Natural killer cell (primary cell): ENCODE data around the gene SYNCRIP. TPM values are rescaled to one million over a fixed set of nuclear protein-coding genes. Genes with fewer than 3 reads are reported as not detected.

Source experiments
- ATAC-seq, 3 donors: fragments of 150-1000 bp in 2 of 3; fragments of 200-7000 bp in 1 of 3; cut with Tn5 transposase; 1 replicate in 1 of 3; 2 replicates in 2 of 3; pipeline ENCODE4 v1.10.0; 2021; ENCODE audit warnings: mild to moderate bottlenecking in 2 of 3, moderate library complexity in 2 of 3
- DNase-seq, 2 donors: peaks; one replicate each; pipeline versions ENCODE4 v3.0.0 to v3.0.0-alpha.2; 2013 to 2021; ENCODE audit warnings: mixed read lengths in 1 of 2
- H3K27ac ChIP-seq: one replicate; pipeline ENCODE4 v1.5.1; 2013; ENCODE audit warnings: mild to moderate bottlenecking, low read length
- H3K27me3 ChIP-seq: one replicate; pipeline ENCODE4 v1.6.1; 2013; ENCODE audit warnings: low read length; ENCODE audit not compliant: control insufficient read depth, insufficient read depth
- H3K36me3 ChIP-seq: one replicate; pipeline ENCODE4 v1.6.1; 2013; ENCODE audit warnings: low read length; ENCODE audit not compliant: control insufficient read depth, insufficient read depth
- H3K4me1 ChIP-seq: one replicate; pipeline ENCODE4 v1.6.1; 2013; ENCODE audit warnings: low read length; ENCODE audit not compliant: control insufficient read depth, insufficient read depth
- H3K4me3 ChIP-seq: one replicate; pipeline ENCODE4 v1.5.1; 2013; ENCODE audit warnings: low read length
- H3K9me3 ChIP-seq: one replicate; pipeline ENCODE4 v1.6.1; 2013; ENCODE audit warnings: low read length; ENCODE audit not compliant: control insufficient read depth, insufficient read depth
- H3K27ac Mint-ChIP-seq, 2 donors: one replicate each; pipeline ENCODE4 v1.8.0; 2022; ENCODE audit warnings: mild to moderate bottlenecking in 2 of 2, mixed read lengths in 2 of 2, moderate library complexity in 1 of 2
- H3K27me3 Mint-ChIP-seq, 2 donors: one replicate each; pipeline ENCODE4 v1.8.0; 2022; ENCODE audit warnings: low read depth in 2 of 2, mixed read lengths in 2 of 2
- H3K36me3 Mint-ChIP-seq: one replicate; pipeline ENCODE4 v1.8.0; 2022; ENCODE audit warnings: mixed read lengths
- H3K4me1 Mint-ChIP-seq, 2 donors: one replicate each; pipeline ENCODE4 v1.8.0; 2022; ENCODE audit warnings: mixed read lengths in 2 of 2
- H3K4me3 Mint-ChIP-seq: one replicate; pipeline ENCODE4 v1.8.0; 2022; ENCODE audit warnings: mild to moderate bottlenecking, moderate library complexity, mixed read lengths
- H3K9me3 Mint-ChIP-seq, 2 donors: one replicate each; pipeline ENCODE4 v1.8.0; 2022; ENCODE audit warnings: mixed read lengths in 2 of 2
- CTCF ChIP-seq: fragments of 200-600 bp; IDR thresholded peaks from one replicate; pipeline ENCODE4 v1.8.0; 2022; ENCODE audit warnings: antibody characterized with exemption
- WGBS: methylation state at CpG from one replicate; pipeline ENCODE4 v1.1.7; 2013; ENCODE audit warnings: missing lambda C conversion rate; ENCODE audit not compliant: insufficient coverage; 5-methylcytosine and 5-hydroxymethylcytosine counted together
- intact Hi-C: fragments of 100-400 bp; cut with micrococcal nuclease; formaldehyde crosslinking; loops from one replicate; pipeline ENCODE4 v1.14.2; 2022
- total RNA-seq, 4 donors: library from RNA; stranded (reverse); fragments of 120-200 nt in 1 of 4; gene quantifications; one replicate each; pipeline versions ENCODE4 v1.2.3 to v1.2.4, GENCODE V29; 2013 to 2022

SYNCRIP gene
- total RNA-seq, 3 donors from 2014 or later (not counting 1 experiment from before 2014, with no cell fraction given) = 65.8 to 99.1 (median 80.9) TPM

GRCh38 chr6:85672050-85672449 lies 29.4 kb upstream of the SYNCRIP start:
- no peak overlapping the region for H3K27ac Mint-ChIP-seq
- no peaks in the 10 kb centered on the region for H3K36me3 Mint-ChIP-seq
- no peak for ATAC-seq
- no peak overlapping the region for H3K4me3 Mint-ChIP-seq
- H3K27ac ChIP-seq = no peak overlapping the region
- no peaks in the 10 kb centered on the region for H3K9me3 ChIP-seq
- H3K27me3 ChIP-seq = no peaks in the 10 kb centered on the region
- peaks cover 19% of the 10 kb centered on the region for H3K4me1 ChIP-seq
- no peak overlapping the region for H3K4me3 ChIP-seq
- H3K4me1 Mint-ChIP-seq = peaks cover 66 to 75% of the 10 kb centered on the region in 2 donors
- intact Hi-C loops = loop anchor here (10.0 kb wide), 2 partner anchors 137 to 317 kb away; no protein-coding TSS in a partner anchor
- no peaks in the 10 kb centered on the region for H3K9me3 Mint-ChIP-seq
- no peaks in the 10 kb centered on the region for H3K27me3 Mint-ChIP-seq
- TF ChIP-seq CTCF = no peak
- peaks cover 5% of the 10 kb centered on the region for H3K36me3 ChIP-seq
- DNase-seq = no peak

GRCh38 chr6:85670573-85670972 lies 27.9 kb upstream of the SYNCRIP start:
- H3K4me1 ChIP-seq = peaks cover 19% of the 10 kb centered on the region
- peak overlapping the region; percentile 73 for H3K27ac ChIP-seq
- no peak overlapping the region for H3K4me3 ChIP-seq
- no peak for DNase-seq
- Mint-ChIP-seq H3K4me3 (peak overlapping the region; percentile 49), H3K27ac (peak overlapping the region; percentile 87 to 88), H3K27me3 (no peaks in the 10 kb centered on the region), H3K4me1 (peaks cover 51 to 60% of the 10 kb centered on the region in 2 donors), H3K9me3 (no peaks in the 10 kb centered on the region), H3K36me3 (no peaks in the 10 kb centered on the region)
- H3K36me3 ChIP-seq = peaks cover 3% of the 10 kb centered on the region
- H3K9me3 ChIP-seq = no peaks in the 10 kb centered on the region
- no peaks in the 10 kb centered on the region for H3K27me3 ChIP-seq
- intact Hi-C loops = loop anchor here (10.0 kb wide), 2 partner anchors 136 to 316 kb away; no protein-coding TSS in a partner anchor
- WGBS = 81% methylated on average over 2 of the region's 3 CpGs
- no peak for TF ChIP-seq CTCF
- no peak for ATAC-seq

GRCh38 chr6:85669735-85670194 lies 27.1 kb upstream of the SYNCRIP start:
- Mint-ChIP-seq H3K27me3 (no peaks in the 10 kb centered on the region), H3K4me1 (peaks cover 47 to 53% of the 10 kb centered on the region in 2 donors), H3K9me3 (no peaks in the 10 kb centered on the region), H3K36me3 (no peaks in the 10 kb centered on the region), H3K27ac (peak overlapping the region; percentile 87 to 88), H3K4me3 (peak overlapping the region; percentile 73)
- WGBS = 8% methylated on average over 4 of the region's 4 CpGs
- no peaks in the 10 kb centered on the region for H3K36me3 ChIP-seq
- TF ChIP-seq CTCF = no peak
- peak overlapping the region; percentile 73 for H3K27ac ChIP-seq
- intact Hi-C loops = loop anchor here (10.0 kb wide), 2 partner anchors 135 to 315 kb away; no protein-coding TSS in a partner anchor
- DNase-seq (peak; percentile 26 to 77), ATAC-seq (peak; percentile 88 to 95 (median 93))
- H3K4me3 ChIP-seq = no peak overlapping the region
- no peaks in the 10 kb centered on the region for H3K27me3 ChIP-seq
- no peaks in the 10 kb centered on the region for H3K9me3 ChIP-seq
- H3K4me1 ChIP-seq = peaks cover 19% of the 10 kb centered on the region

GRCh38 chr6:85662251-85662650 lies 19.6 kb upstream of the SYNCRIP start:
- Histone ChIP-seq H3K27me3 (no peaks in the 10 kb centered on the region), H3K36me3 (no peaks in the 10 kb centered on the region), H3K27ac (no peak overlapping the region), H3K9me3 (no peaks in the 10 kb centered on the region), H3K4me3 (no peak overlapping the region), H3K4me1 (no peaks in the 10 kb centered on the region)
- no peak for TF ChIP-seq CTCF
- peaks cover 0 to 3% of the 10 kb centered on the region in 2 donors for H3K9me3 Mint-ChIP-seq
- H3K27ac Mint-ChIP-seq = no peak overlapping the region
- no peaks in the 10 kb centered on the region for H3K36me3 Mint-ChIP-seq
- intact Hi-C loops = no loop called here
- H3K4me1 Mint-ChIP-seq = no peaks in the 10 kb centered on the region
- no peak for DNase-seq
- no peak for ATAC-seq
- H3K4me3 Mint-ChIP-seq = no peak overlapping the region
- H3K27me3 Mint-ChIP-seq = peaks cover 0 to 3% of the 10 kb centered on the region in 2 donors
